ENCODE measurements around the gene DCC. TPM values are rescaled to one million over a fixed set of nuclear protein-coding genes. Genes with fewer than 3 reads are reported as not detected.

DCC gene
- polyA plus RNA-seq, 1 experiment: 0.15 TPM

DNA sequence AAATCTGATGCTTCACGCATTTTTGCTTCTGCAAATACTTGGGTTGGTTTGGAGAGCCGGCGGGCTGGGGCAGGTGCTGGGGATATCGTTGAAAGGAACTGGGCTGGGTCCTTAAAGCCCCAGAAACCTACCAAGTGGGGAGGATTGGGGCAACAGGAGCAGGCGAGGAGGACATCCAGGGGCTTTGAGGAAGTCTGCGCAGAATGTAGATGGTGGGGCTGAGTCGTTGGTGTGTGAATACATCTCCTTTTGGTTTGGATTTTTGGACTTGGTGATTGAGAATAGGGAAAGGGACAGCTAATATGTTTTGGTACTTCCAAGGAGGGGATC is 1.1 kb downstream of the DCC start:
- ChIA-PET POLR2A (no interaction called here), CTCF (no interaction called here)
- TF ChIP-seq CTCF (IDR thresholded peaks at IDR 0.05; ENCODE audit: insufficient read depth, low read depth, low read length): no peak
- no peaks in the 10 kb centered on the region for H3K27me3 ChIP-seq (ENCODE audit: control insufficient read depth, insufficient read depth, low read length)
- no peak overlapping the region for H3K4me3 ChIP-seq (ENCODE audit: low read depth, low read length)
- DNase-seq (ENCODE audit: low read depth): no peak
- no peaks in the 10 kb centered on the region for H3K36me3 ChIP-seq (ENCODE audit: control insufficient read depth, insufficient read depth, low read length)

DNA sequence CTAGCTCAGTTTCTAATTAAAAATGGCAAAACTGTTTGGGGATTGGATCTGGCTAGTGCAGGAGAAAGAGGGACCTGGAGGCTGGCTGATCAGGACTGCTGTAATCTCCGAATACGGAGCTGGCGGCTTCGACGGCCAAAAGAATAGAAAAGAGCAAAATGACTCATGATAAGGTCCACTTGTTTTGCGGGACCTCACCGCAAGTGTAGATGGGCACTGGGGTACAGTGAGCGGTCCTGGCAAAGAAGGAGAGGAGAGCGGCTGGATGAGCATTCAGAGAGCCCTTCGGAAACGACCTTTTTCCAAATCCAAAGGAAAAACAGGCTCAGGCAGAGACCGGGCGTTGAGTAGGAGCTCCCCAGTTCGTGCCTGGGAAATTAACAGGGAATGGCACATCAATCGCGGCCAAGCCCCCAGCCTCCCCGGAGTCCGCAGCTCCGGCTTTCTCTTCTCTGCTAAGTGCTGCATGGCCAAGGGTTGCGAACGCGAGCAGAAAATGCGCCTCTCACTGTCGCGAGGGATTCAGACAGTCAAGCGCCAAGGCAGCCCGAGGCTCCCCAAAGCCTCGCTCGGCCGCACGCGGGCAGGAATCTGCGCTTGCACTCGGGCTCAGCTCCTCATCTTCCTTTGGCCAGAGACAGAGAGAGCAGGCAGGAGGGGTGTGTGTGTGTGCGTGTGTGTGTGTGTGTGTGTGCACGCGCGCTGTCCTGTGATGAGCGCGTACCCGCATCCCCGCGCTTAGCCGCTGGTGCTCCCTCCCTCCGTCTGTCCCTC is 1.8 kb downstream of the DCC start:
- POLR2A ChIA-PET: no interaction called here
- Histone ChIP-seq H3K36me3 (ENCODE audit: control insufficient read depth, insufficient read depth, low read length) (no peaks in the 10 kb centered on the region), H3K27me3 (ENCODE audit: control insufficient read depth, insufficient read depth, low read length) (no peaks in the 10 kb centered on the region), H3K4me3 (ENCODE audit: low read depth, low read length) (no peak overlapping the region; the same call in none of the 2 replicates)
- DNase-seq (ENCODE audit: low read depth): no peak
- CTCF ChIA-PET: no interaction called here
- no peak for TF ChIP-seq CTCF (IDR thresholded peaks at IDR 0.05; ENCODE audit: insufficient read depth, low read depth, low read length)

- ChIA-PET CTCF (no interaction called here), POLR2A (no interaction called here)
- Histone ChIP-seq H3K4me3 (ENCODE audit: low read depth, low read length) (no peak overlapping the region), H3K27me3 (ENCODE audit: control insufficient read depth, insufficient read depth, low read length) (no peaks in the 10 kb centered on the region), H3K36me3 (ENCODE audit: control insufficient read depth, insufficient read depth, low read length) (no peaks in the 10 kb centered on the region)
- no peak for TF ChIP-seq CTCF (IDR thresholded peaks at IDR 0.05; ENCODE audit: insufficient read depth, low read depth, low read length)
- DNase-seq (ENCODE audit: low read depth): no peak
Observed at GRCh38 chr18:52342456-52342855, 2.5 kb downstream of the DCC start.

DNA sequence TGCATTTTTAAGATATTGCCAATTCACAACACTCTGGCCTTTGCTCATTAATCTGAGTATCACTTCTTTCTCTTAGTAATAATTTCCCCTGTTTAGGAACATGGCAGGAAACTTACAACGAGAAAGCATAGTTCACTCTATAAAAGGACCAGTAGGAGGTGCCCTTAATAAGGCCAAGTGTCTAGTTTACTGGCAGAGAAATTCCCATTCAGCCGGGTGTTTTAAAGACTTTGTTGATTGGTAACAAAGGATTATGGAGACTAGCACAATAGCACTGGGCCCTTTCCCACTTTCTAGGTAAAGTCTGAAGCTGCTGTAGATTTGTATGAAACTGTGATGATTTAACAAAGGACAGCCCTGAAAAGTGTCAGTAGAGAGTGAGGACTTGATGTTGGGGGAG is 3.1 kb downstream of the DCC start:
- POLR2A ChIA-PET: no interaction called here
- no peak for DNase-seq (ENCODE audit: low read depth)
- CTCF ChIA-PET: no interaction called here
- H3K27me3 ChIP-seq (ENCODE audit: control insufficient read depth, insufficient read depth, low read length): no peaks in the 10 kb centered on the region
- no peak overlapping the region for H3K4me3 ChIP-seq (ENCODE audit: low read depth, low read length)
- TF ChIP-seq CTCF (IDR thresholded peaks at IDR 0.05; ENCODE audit: insufficient read depth, low read depth, low read length): no peak
- H3K36me3 ChIP-seq (ENCODE audit: control insufficient read depth, insufficient read depth, low read length): no peaks in the 10 kb centered on the region

GRCh38 chr18:52343731-52344340 is 3.8 kb downstream of the DCC start:
- POLR2A ChIA-PET: no interaction called here
- no peaks in the 10 kb centered on the region for H3K27me3 ChIP-seq (ENCODE audit: control insufficient read depth, insufficient read depth, low read length)
- DNase-seq (ENCODE audit: low read depth): no peak
- H3K36me3 ChIP-seq (ENCODE audit: control insufficient read depth, insufficient read depth, low read length): no peaks in the 10 kb centered on the region
- CTCF ChIA-PET: no interaction called here
- no peak for TF ChIP-seq CTCF (IDR thresholded peaks at IDR 0.05; ENCODE audit: insufficient read depth, low read depth, low read length)
- H3K4me3 ChIP-seq (ENCODE audit: low read depth, low read length): no peak overlapping the region
